ENCODE data around the gene TRAPPC2L.

DNA sequence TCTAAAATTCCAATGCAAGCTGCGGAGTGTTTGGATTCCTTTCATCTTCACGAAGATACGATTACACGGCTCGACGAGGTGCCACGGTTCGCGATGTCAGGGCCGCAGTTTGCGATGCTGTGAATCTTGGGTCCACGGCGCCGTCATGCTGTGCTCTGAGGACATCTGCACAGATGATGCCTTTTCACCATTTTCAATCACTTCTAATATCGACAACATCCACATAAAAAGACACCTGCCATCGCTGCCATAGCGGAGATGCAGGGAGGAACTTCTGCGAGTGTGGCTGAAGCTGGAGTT is 38.4 kb upstream of the TRAPPC2L start:
- TF ChIP-seq, protein P1, sequence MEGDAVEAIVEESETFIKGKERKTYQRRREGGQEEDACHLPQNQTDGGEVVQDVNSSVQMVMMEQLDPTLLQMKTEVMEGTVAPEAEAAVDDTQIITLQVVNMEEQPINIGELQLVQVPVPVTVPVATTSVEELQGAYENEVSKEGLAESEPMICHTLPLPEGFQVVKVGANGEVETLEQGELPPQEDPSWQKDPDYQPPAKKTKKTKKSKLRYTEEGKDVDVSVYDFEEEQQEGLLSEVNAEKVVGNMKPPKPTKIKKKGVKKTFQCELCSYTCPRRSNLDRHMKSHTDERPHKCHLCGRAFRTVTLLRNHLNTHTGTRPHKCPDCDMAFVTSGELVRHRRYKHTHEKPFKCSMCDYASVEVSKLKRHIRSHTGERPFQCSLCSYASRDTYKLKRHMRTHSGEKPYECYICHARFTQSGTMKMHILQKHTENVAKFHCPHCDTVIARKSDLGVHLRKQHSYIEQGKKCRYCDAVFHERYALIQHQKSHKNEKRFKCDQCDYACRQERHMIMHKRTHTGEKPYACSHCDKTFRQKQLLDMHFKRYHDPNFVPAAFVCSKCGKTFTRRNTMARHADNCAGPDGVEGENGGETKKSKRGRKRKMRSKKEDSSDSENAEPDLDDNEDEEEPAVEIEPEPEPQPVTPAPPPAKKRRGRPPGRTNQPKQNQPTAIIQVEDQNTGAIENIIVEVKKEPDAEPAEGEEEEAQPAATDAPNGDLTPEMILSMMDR (IDR thresholded peaks at IDR 0.05; ENCODE audit: poor library complexity): no peak
- TF ChIP-seq EZH2phosphoT487 (IDR thresholded peaks at IDR 0.05; ENCODE audit: low read depth, severe bottlenecking, unreplicated experiment) (no peak), EZH2 (IDR thresholded peaks at IDR 0.05; ENCODE audit: borderline replicate concordance) (no peak)

Measured in hepatocyte (in vitro differentiated cells).